IMR-90 (cell line): Measurements from ENCODE around the gene CSF1. TPM values are rescaled to one million over a fixed set of nuclear protein-coding genes. Genes with fewer than 3 reads are reported as not detected.
A peak's percentile ranks its signal among the peaks of the same experiment; 100 is the strongest.

Experiments used
- ATAC-seq: fragments of 200-7000 bp; cut with Tn5 transposase; 2 replicates; pipeline ENCODE4 v1.9.1; 2020; ENCODE audit warnings: low read depth, mild to moderate bottlenecking, moderate library complexity
- BruUV-seq: library from RNA; stranded (reverse); fragments of 400-500 nt; replicated peaks from 2 replicates; lab custom pipeline; 2021; lab: Mats Ljungman, UMichigan
- CTCF ChIA-PET: fragments of 300-600 bp; formaldehyde crosslinking; extraction: SDS; loops from one replicate; lab custom pipeline; 2021; ENCODE audit warnings: antibody characterized with exemption; lab: Yijun Ruan, JAX
- POLR2A ChIA-PET: fragments of 300-600 bp; sonication (Branson Sonifier 250); formaldehyde crosslinking; loops from one replicate; lab custom pipeline; 2022; ENCODE audit warnings: antibody characterized with exemption; ENCODE audit not compliant: unreplicated experiment; lab: Charles Lee
- DNase-seq: peaks from one replicate; pipeline ENCODE4 v3.0.0; 2013
- H2AFZ ChIP-seq: replicated peaks from 2 replicates; pipeline ENCODE3; 2013; ENCODE audit warnings: low read length, mild to moderate bottlenecking; ENCODE audit not compliant: poor library complexity
- H2AK5ac ChIP-seq: 2 replicates; pipeline ENCODE4 v1.6.1; 2013; ENCODE audit warnings: low read depth, low read length, inconsistent platforms
- H2AK9ac ChIP-seq: replicated peaks from 2 replicates; pipeline ENCODE3; 2013; ENCODE audit warnings: mild to moderate bottlenecking, low read depth, low read length, moderate library complexity; ENCODE audit not compliant: poor library complexity
- H2BK120ac ChIP-seq: 2 replicates; pipeline ENCODE4 v1.6.1; 2013; ENCODE audit warnings: low read depth, low read length, inconsistent platforms
- H2BK15ac ChIP-seq: 3 replicates; pipeline ENCODE4 v1.6.1; 2013; ENCODE audit warnings: low read depth, low read length, inconsistent platforms
- H2BK20ac ChIP-seq: 2 replicates; pipeline ENCODE4 v1.6.1; 2013; ENCODE audit warnings: low read depth, mild to moderate bottlenecking, inconsistent platforms, low read length, moderate library complexity
- H2BK5ac ChIP-seq: 2 replicates; pipeline ENCODE4 v1.6.1; 2013; ENCODE audit warnings: mild to moderate bottlenecking, low read depth, low read length, inconsistent platforms; ENCODE audit not compliant: poor library complexity, severe bottlenecking
- H3K14ac ChIP-seq: replicated peaks from 2 replicates; pipeline ENCODE4 v1.6.1; 2013; ENCODE audit warnings: low read depth, low read length, inconsistent platforms
- H3K18ac ChIP-seq: 2 replicates; pipeline ENCODE4 v1.6.1; 2013; ENCODE audit warnings: low read depth, low read length, control low read depth
- H3K23ac ChIP-seq: 2 replicates; pipeline ENCODE4 v1.6.1; 2013; ENCODE audit warnings: low read depth, low read length, inconsistent platforms
- H3K27ac ChIP-seq: 2 replicates; pipeline ENCODE4 v1.5.1; 2013; ENCODE audit warnings: mild to moderate bottlenecking, control low read depth, low read length; ENCODE audit not compliant: insufficient read depth
- H3K27me3 ChIP-seq: 2 replicates; pipeline ENCODE4 v1.6.1; 2013; ENCODE audit warnings: low read length; ENCODE audit not compliant: control insufficient read depth, insufficient read depth
- H3K36me3 ChIP-seq: 2 replicates; pipeline ENCODE4 v1.6.1; 2013; ENCODE audit warnings: low read length, mixed read lengths; ENCODE audit not compliant: control insufficient read depth, insufficient read depth
- H3K4ac ChIP-seq: 2 replicates; pipeline ENCODE4 v1.6.1; 2013; ENCODE audit warnings: low read depth, low read length, inconsistent platforms
- H3K4me1 ChIP-seq: 2 replicates; pipeline ENCODE4 v1.6.1; 2013; ENCODE audit warnings: low read length, mixed read lengths; ENCODE audit not compliant: control insufficient read depth, insufficient read depth
- H3K4me2 ChIP-seq: 2 replicates; pipeline ENCODE4 v1.6.1; 2013; ENCODE audit warnings: low read depth, mild to moderate bottlenecking, control low read depth, low read length, moderate library complexity
- H3K4me3 ChIP-seq: 2 replicates; pipeline ENCODE4 v1.5.1; 2013; ENCODE audit warnings: low read depth, mild to moderate bottlenecking, control low read depth, low read length, moderate library complexity; ENCODE audit not compliant: insufficient read depth
- H3K56ac ChIP-seq: 2 replicates; pipeline ENCODE4 v1.6.1; 2013; ENCODE audit warnings: low read length, inconsistent platforms; ENCODE audit not compliant: insufficient read depth; ENCODE audit errors: extremely low read depth
- H3K79me1 ChIP-seq, 2 experiments: 2 replicates each; pipeline ENCODE4 v1.6.1; 2013; ENCODE audit warnings: low read length in 2 of 2, inconsistent platforms in 1 of 2, low read depth in 1 of 2
- H3K9ac ChIP-seq: 2 replicates; pipeline ENCODE4 v1.6.1; 2013; ENCODE audit warnings: low read depth, low read length, control low read depth
- H3K9me1 ChIP-seq: 2 replicates; pipeline ENCODE4 v1.6.1; 2013; ENCODE audit warnings: low read length, inconsistent platforms; ENCODE audit not compliant: insufficient read depth
- H3K9me3 ChIP-seq: 2 replicates; pipeline ENCODE4 v1.6.1; 2013; ENCODE audit warnings: low read length; ENCODE audit not compliant: control insufficient read depth, insufficient read depth
- H4K20me1 ChIP-seq: 2 replicates; pipeline ENCODE4 v1.6.1; 2013; ENCODE audit warnings: low read length, inconsistent platforms; ENCODE audit not compliant: insufficient read depth
- H4K5ac ChIP-seq: 2 replicates; pipeline ENCODE4 v1.6.1; 2013; ENCODE audit warnings: mild to moderate bottlenecking, low read depth, low read length, control low read depth
- H4K8ac ChIP-seq, 2 experiments: 2 replicates each; pipeline ENCODE4 v1.6.1; 2013; ENCODE audit warnings: low read depth in 2 of 2, low read length in 2 of 2, control low read depth in 1 of 2, inconsistent platforms in 1 of 2
- H4K91ac ChIP-seq: 2 replicates; pipeline ENCODE4 v1.6.1; 2013; ENCODE audit warnings: low read depth, low read length, inconsistent platforms; ENCODE audit not compliant: insufficient read depth
- BHLHE40 ChIP-seq: fragments of 150-350 bp; IDR thresholded peaks from 2 replicates; pipeline ENCODE4 v1.6.1; 2016; ENCODE audit warnings: mild to moderate bottlenecking, low read depth, low read length
- CEBPB ChIP-seq: IDR thresholded peaks from 2 replicates; pipeline ENCODE4 v1.6.1; 2012; ENCODE audit warnings: low read depth, low read length, improper control_type of control experiment
- CHD1 ChIP-seq: IDR thresholded peaks from 2 replicates; pipeline ENCODE4 v1.6.1; 2012; ENCODE audit warnings: low read depth, low read length, improper control_type of control experiment
- FOS ChIP-seq: fragments of 150-350 bp; IDR thresholded peaks from 2 replicates; pipeline ENCODE4 v1.6.1; 2016; ENCODE audit warnings: low read depth, low read length
- MXI1 ChIP-seq: IDR thresholded peaks from 2 replicates; pipeline ENCODE4 v1.6.1; 2012; ENCODE audit warnings: low read depth, mild to moderate bottlenecking, low read length, moderate library complexity, borderline replicate concordance
- POLR2A ChIP-seq: IDR thresholded peaks from 2 replicates; pipeline ENCODE4 v1.6.1; 2012; ENCODE audit warnings: mild to moderate bottlenecking, low read depth, low read length
- RAD21 ChIP-seq: IDR thresholded peaks from 2 replicates; pipeline ENCODE4 v1.6.1; 2012; ENCODE audit warnings: low read length, improper control_type of control experiment
- RCOR1 ChIP-seq: IDR thresholded peaks from 2 replicates; pipeline ENCODE4 v1.6.1; 2012; ENCODE audit warnings: mild to moderate bottlenecking, low read length, improper control_type of control experiment; ENCODE audit not compliant: insufficient replicate concordance
- RFX5 ChIP-seq: IDR thresholded peaks from 2 replicates; pipeline ENCODE4 v1.8.0; 2012; ENCODE audit warnings: low read depth, mild to moderate bottlenecking, low read length, moderate library complexity
- SMC3 ChIP-seq: fragments of 150-350 bp; IDR thresholded peaks from 2 replicates; pipeline ENCODE4 v1.6.1; 2016; ENCODE audit warnings: low read depth, mild to moderate bottlenecking, antibody characterized with exemption, low read length, moderate library complexity
- WGBS, 2 experiments: methylation state at CpG; one replicate each; pipeline versions ENCODE4 v1.1.5 to v1.1.7; 2013; ENCODE audit warnings: missing lambda C conversion rate in 2 of 2; ENCODE audit not compliant: insufficient read length in 1 of 2; ENCODE audit errors: extremely low coverage in 2 of 2; 5-methylcytosine and 5-hydroxymethylcytosine counted together
- dilution Hi-C: fragments of 300-500 bp; cut with HindIII; formaldehyde crosslinking; loops from one replicate; pipeline ENCODE4 v1.14.3; 2018; ENCODE audit warnings: low sequenced_read_pairs; ENCODE audit not compliant: unreplicated experiment
- in situ Hi-C: fragments of 300-500 bp; cut with MboI; formaldehyde crosslinking; loops from 3 replicates; pipeline ENCODE4 v1.14.3; 2019; ENCODE audit warnings: low sequenced_read_pairs, inconsistent platforms, mixed read lengths
- intact Hi-C: fragments of 100-400 bp; cut with micrococcal nuclease; formaldehyde crosslinking; loops from 2 replicates; pipeline ENCODE4 v1.10.0; 2022
- polyA plus RNA-seq, 3 experiments: library from polyadenylated mRNA; depleted of rRNA; stranded (reverse); fragments of >200 nt; gene quantifications; 2 replicates each; pipeline ENCODE4 v1.2.3, GENCODE V29; 2012; ENCODE audit warnings: low replicate concordance in 1 of 3
- total RNA-seq: library from RNA; depleted of rRNA; stranded (reverse); fragments of >200 nt; gene quantifications from 2 replicates; pipeline ENCODE4 v1.2.3, GENCODE V29; 2012
- TF ChIP-seq, protein P1 (sequence below): fragments of 150-350 bp; IDR thresholded peaks from 2 replicates; pipeline ENCODE4 v1.6.1; 2016; ENCODE audit warnings: low read depth, mild to moderate bottlenecking, low read length, moderate library complexity, borderline replicate concordance
- TF ChIP-seq, protein P2 (sequence below): fragments of 150-350 bp; IDR thresholded peaks from 2 replicates; pipeline ENCODE4 v1.6.1; 2017; ENCODE audit warnings: mild to moderate bottlenecking, antibody characterized with exemption, low read length, low read depth

Gene CSF1
- total and polyA plus RNA-seq, 2 of the 4 experiments (the other 2 are of a cell fraction) = 14.3 to 22.0 TPM

DNA sequence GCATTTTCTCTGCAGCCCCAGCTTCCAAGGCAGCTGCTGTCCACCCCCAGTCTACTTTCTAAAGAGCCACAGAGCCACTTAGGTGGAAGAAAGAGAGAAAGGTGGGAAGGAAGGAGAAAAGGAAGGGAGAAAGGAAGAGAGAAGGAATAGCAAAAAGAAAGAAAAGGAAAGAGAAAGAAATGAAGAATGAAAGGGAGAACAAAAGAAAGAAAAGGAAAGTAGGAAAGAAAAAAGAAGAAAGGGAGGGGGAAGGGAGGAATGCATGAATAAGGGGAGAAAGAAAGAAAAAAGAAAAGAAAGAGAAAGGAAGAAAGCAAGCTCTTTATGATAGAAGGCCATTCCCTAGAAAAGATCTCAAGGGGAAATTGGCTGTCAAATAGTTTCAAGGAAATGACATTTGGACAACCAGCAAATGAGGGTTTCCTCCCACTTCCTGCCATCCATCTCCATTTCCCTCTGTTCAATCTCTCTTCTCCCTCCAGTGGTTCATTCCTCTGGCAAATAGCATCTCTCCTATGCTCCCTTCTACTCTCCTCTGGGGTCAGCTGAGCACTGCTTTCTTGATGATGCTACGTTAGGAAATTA lies 3.4 kb upstream of the CSF1 start:
- BruUV-seq = no TSS peak
- no peak overlapping the region for H3K4me2 ChIP-seq
- no peaks in the 10 kb centered on the region; the same call in 1 of the 2 replicates for H3K27me3 ChIP-seq
- TF ChIP-seq POLR2A = no peak
- TF ChIP-seq FOS = no peak
- TF ChIP-seq, protein P1, sequence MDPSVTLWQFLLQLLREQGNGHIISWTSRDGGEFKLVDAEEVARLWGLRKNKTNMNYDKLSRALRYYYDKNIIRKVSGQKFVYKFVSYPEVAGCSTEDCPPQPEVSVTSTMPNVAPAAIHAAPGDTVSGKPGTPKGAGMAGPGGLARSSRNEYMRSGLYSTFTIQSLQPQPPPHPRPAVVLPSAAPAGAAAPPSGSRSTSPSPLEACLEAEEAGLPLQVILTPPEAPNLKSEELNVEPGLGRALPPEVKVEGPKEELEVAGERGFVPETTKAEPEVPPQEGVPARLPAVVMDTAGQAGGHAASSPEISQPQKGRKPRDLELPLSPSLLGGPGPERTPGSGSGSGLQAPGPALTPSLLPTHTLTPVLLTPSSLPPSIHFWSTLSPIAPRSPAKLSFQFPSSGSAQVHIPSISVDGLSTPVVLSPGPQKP = no peak
- no peak for TF ChIP-seq BHLHE40
- no peak for TF ChIP-seq RFX5
- no peak for TF ChIP-seq CEBPB
- TF ChIP-seq CHD1 = no peak
- TF ChIP-seq RAD21 = no peak
- TF ChIP-seq, protein P2, sequence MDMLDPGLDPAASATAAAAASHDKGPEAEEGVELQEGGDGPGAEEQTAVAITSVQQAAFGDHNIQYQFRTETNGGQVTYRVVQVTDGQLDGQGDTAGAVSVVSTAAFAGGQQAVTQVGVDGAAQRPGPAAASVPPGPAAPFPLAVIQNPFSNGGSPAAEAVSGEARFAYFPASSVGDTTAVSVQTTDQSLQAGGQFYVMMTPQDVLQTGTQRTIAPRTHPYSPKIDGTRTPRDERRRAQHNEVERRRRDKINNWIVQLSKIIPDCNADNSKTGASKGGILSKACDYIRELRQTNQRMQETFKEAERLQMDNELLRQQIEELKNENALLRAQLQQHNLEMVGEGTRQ = no peak
- no peak for TF ChIP-seq SMC3
- TF ChIP-seq RCOR1 = no peak
- no peak for TF ChIP-seq MXI1
- H3K27ac ChIP-seq = no peak overlapping the region
- H3K23ac ChIP-seq = no peak overlapping the region
- intact Hi-C loops = no loop called here
- H3K9ac ChIP-seq = no peak overlapping the region
- H3K4me3 ChIP-seq = no peak overlapping the region
- H3K4me1 ChIP-seq = peaks cover 6% of the 10 kb centered on the region
- no peak overlapping the region for H4K91ac ChIP-seq
- no peak overlapping the region for H3K14ac ChIP-seq
- H4K8ac ChIP-seq = no peak overlapping the region
- ChIA-PET CTCF (interaction anchor here (1.0 kb wide), 1 partner anchor 115 kb away, joined by 3 read pairs; no protein-coding TSS in a partner anchor), POLR2A (no interaction called here)
- no peak overlapping the region for H4K5ac ChIP-seq
- H3K18ac ChIP-seq = no peak overlapping the region
- peaks cover 15% of the 10 kb centered on the region; the same call in 1 of the 2 replicates for H3K9me1 ChIP-seq
- H3K56ac ChIP-seq = no peak overlapping the region
- in situ Hi-C loops = loop anchor here (25.0 kb wide), 1 partner anchor 120 kb away; no protein-coding TSS in a partner anchor
- no peaks in the 10 kb centered on the region for H3K36me3 ChIP-seq
- H2BK5ac ChIP-seq = no peak overlapping the region
- no peak overlapping the region for H2BK120ac ChIP-seq
- H2BK20ac ChIP-seq = no peak overlapping the region; the same call in 1 of the 2 replicates
- H3K79me1 ChIP-seq = peaks cover 5 to 21% of the 10 kb centered on the region in 2 experiments; a peak in 2 of 4 replicates
- WGBS, 2 experiments = no CpG with 5 or more reads among the region's 1 CpG
- dilution Hi-C loops = no loop called here
- no peak overlapping the region for H2AK9ac ChIP-seq
- H2AK5ac ChIP-seq = no peak overlapping the region
- ATAC-seq = no peak
- no peaks in the 10 kb centered on the region for H3K9me3 ChIP-seq
- H4K20me1 ChIP-seq = peaks cover 6% of the 10 kb centered on the region
- peak overlapping the region; percentile 20; the same call in 1 of the 3 replicates for H2BK15ac ChIP-seq
- no peak overlapping the region for H2AFZ ChIP-seq
- no peak overlapping the region for H3K4ac ChIP-seq
- no peak for DNase-seq
